ENCODE measurements around the gene KAZALD1.

Gene KAZALD1

DNA sequence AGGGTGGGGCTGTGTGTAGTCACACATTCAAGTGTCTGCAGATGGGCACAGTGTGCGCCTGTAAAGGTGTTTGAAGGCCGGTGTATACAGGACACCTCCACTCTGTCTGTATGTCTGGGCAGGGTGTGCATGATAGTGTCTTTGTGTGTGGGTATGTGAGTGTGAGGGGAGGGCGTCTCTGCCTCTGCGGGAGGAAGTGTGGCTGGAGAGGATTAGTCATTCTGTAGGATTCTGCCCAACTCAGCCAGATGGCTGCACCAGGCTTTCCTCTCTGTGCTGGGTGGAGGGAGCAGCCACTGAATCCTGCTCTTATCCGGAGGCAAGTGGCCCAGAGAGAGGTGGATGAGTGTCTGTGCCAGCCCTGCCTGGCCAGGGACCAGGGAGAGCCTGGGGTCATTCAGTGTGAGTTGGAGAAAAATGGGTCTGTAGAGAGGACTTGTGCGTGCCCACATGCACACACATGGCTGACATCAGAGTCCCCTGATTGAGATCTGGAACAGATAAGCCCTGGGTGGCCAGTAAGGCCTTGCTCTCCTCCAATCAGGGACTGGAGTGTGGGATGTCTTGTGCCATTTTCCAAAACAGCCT lies 29.1 kb upstream of the KAZALD1 start (continued):
- TF ChIP-seq, protein P1, sequence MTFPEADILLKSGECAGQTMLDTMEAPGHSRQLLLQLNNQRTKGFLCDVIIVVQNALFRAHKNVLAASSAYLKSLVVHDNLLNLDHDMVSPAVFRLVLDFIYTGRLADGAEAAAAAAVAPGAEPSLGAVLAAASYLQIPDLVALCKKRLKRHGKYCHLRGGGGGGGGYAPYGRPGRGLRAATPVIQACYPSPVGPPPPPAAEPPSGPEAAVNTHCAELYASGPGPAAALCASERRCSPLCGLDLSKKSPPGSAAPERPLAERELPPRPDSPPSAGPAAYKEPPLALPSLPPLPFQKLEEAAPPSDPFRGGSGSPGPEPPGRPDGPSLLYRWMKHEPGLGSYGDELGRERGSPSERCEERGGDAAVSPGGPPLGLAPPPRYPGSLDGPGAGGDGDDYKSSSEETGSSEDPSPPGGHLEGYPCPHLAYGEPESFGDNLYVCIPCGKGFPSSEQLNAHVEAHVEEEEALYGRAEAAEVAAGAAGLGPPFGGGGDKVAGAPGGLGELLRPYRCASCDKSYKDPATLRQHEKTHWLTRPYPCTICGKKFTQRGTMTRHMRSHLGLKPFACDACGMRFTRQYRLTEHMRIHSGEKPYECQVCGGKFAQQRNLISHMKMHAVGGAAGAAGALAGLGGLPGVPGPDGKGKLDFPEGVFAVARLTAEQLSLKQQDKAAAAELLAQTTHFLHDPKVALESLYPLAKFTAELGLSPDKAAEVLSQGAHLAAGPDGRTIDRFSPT (tag by site-specific recombination; IDR thresholded peaks at IDR 0.05) = peak; percentile 59
- TF ChIP-seq IKZF3 (tag by site-specific recombination; IDR thresholded peaks at IDR 0.05) = no peak
- TF ChIP-seq ZNF426 (tag by site-specific recombination; IDR thresholded peaks at IDR 0.05) = no peak
- TF ChIP-seq, protein P2, sequence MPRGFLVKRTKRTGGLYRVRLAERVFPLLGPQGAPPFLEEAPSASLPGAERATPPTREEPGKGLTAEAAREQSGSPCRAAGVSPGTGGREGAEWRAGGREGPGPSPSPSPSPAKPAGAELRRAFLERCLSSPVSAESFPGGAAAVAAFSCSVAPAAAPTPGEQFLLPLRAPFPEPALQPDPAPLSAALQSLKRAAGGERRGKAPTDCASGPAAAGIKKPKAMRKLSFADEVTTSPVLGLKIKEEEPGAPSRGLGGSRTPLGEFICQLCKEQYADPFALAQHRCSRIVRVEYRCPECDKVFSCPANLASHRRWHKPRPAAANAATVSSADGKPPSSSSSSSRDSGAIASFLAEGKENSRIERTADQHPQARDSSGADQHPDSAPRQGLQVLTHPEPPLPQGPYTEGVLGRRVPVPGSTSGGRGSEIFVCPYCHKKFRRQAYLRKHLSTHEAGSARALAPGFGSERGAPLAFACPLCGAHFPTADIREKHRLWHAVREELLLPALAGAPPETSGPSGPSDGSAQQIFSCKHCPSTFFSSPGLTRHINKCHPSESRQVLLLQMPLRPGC (tag by site-specific recombination; IDR thresholded peaks at IDR 0.05) = peak; percentile 99
- TF ChIP-seq ZBTB48 (tag by site-specific recombination; IDR thresholded peaks at IDR 0.05) = peak; percentile 80
- TF ChIP-seq ZBTB21 (tag by site-specific recombination; IDR thresholded peaks at IDR 0.05) = no peak
- TF ChIP-seq, protein P3, sequence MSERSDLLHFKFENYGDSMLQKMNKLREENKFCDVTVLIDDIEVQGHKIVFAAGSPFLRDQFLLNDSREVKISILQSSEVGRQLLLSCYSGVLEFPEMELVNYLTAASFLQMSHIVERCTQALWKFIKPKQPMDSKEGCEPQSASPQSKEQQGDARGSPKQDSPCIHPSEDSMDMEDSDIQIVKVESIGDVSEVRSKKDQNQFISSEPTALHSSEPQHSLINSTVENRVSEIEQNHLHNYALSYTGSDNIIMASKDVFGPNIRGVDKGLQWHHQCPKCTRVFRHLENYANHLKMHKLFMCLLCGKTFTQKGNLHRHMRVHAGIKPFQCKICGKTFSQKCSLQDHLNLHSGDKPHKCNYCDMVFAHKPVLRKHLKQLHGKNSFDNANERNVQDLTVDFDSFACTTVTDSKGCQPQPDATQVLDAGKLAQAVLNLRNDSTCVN (tag by site-specific recombination; optimal IDR thresholded peaks at IDR 0.05) = peak; percentile 1
- TF ChIP-seq ZNF624 (tag by site-specific recombination; IDR thresholded peaks at IDR 0.05) = no peak
- no peak for TF ChIP-seq ZNF561 (tag by site-specific recombination; IDR thresholded peaks at IDR 0.05; ENCODE audit: borderline replicate concordance)
- no peak for TF ChIP-seq ZNF350 (tag by site-specific recombination; IDR thresholded peaks at IDR 0.05)
- TF ChIP-seq ZSCAN16 (tag by site-specific recombination; IDR thresholded peaks at IDR 0.05) = no peak
- TF ChIP-seq, protein P4, sequence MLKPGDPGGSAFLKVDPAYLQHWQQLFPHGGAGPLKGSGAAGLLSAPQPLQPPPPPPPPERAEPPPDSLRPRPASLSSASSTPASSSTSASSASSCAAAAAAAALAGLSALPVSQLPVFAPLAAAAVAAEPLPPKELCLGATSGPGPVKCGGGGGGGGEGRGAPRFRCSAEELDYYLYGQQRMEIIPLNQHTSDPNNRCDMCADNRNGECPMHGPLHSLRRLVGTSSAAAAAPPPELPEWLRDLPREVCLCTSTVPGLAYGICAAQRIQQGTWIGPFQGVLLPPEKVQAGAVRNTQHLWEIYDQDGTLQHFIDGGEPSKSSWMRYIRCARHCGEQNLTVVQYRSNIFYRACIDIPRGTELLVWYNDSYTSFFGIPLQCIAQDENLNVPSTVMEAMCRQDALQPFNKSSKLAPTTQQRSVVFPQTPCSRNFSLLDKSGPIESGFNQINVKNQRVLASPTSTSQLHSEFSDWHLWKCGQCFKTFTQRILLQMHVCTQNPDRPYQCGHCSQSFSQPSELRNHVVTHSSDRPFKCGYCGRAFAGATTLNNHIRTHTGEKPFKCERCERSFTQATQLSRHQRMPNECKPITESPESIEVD (tag by site-specific recombination; IDR thresholded peaks at IDR 0.05) = no peak
- TF ChIP-seq, protein P5, sequence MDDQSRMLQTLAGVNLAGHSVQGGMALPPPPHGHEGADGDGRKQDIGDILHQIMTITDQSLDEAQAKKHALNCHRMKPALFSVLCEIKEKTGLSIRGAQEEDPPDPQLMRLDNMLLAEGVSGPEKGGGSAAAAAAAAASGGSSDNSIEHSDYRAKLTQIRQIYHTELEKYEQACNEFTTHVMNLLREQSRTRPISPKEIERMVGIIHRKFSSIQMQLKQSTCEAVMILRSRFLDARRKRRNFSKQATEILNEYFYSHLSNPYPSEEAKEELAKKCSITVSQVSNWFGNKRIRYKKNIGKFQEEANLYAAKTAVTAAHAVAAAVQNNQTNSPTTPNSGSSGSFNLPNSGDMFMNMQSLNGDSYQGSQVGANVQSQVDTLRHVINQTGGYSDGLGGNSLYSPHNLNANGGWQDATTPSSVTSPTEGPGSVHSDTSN (CRISPR knock-in tag; IDR thresholded peaks at IDR 0.05) = no peak
- no peak for TF ChIP-seq ZNF423 (tag by site-specific recombination; IDR thresholded peaks at IDR 0.05)
- no peak for TF ChIP-seq ZNF501 (tag by site-specific recombination; IDR thresholded peaks at IDR 0.05)
- TF ChIP-seq ZNF157 (tag by site-specific recombination; IDR thresholded peaks at IDR 0.05) = no peak
- TF ChIP-seq ZNF140 (tag by site-specific recombination; IDR thresholded peaks at IDR 0.05) = no peak
- TF ChIP-seq, protein P6, sequence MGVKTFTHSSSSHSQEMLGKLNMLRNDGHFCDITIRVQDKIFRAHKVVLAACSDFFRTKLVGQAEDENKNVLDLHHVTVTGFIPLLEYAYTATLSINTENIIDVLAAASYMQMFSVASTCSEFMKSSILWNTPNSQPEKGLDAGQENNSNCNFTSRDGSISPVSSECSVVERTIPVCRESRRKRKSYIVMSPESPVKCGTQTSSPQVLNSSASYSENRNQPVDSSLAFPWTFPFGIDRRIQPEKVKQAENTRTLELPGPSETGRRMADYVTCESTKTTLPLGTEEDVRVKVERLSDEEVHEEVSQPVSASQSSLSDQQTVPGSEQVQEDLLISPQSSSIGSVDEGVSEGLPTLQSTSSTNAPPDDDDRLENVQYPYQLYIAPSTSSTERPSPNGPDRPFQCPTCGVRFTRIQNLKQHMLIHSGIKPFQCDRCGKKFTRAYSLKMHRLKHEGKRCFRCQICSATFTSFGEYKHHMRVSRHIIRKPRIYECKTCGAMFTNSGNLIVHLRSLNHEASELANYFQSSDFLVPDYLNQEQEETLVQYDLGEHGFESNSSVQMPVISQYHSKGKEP (tag by site-specific recombination; IDR thresholded peaks at IDR 0.05) = no peak
- TF ChIP-seq ZNF629 (tag by site-specific recombination; IDR thresholded peaks at IDR 0.05) = peak; percentile 73
- no peak for TF ChIP-seq ZNF202 (tag by site-specific recombination; IDR thresholded peaks at IDR 0.05; ENCODE audit: borderline replicate concordance)
- peak; percentile 77; the same call in 1 of the 2 replicates for TF ChIP-seq ZBTB20 (tag by site-specific recombination; IDR thresholded peaks at IDR 0.05)
- peak; percentile 74 for TF ChIP-seq SP7 (tag by site-specific recombination; IDR thresholded peaks at IDR 0.05)
- TF ChIP-seq ZNF785 (tag by site-specific recombination; IDR thresholded peaks at IDR 0.05) = no peak
- TF ChIP-seq FEZF1 (tag by site-specific recombination; IDR thresholded peaks at IDR 0.05) = no peak
- peak; percentile 95 for TF ChIP-seq GLIS2 (tag by site-specific recombination; IDR thresholded peaks at IDR 0.05)
- TF ChIP-seq ZNF114 (tag by site-specific recombination; IDR thresholded peaks at IDR 0.05) = no peak
- TF ChIP-seq ZNF473 (tag by site-specific recombination; IDR thresholded peaks at IDR 0.05) = no peak
- TF ChIP-seq ZNF664 (tag by site-specific recombination; IDR thresholded peaks at IDR 0.05) = no peak
- TF ChIP-seq ZNF530 (tag by site-specific recombination; IDR thresholded peaks at IDR 0.05; ENCODE audit: low read depth) = no peak
- no peak for TF ChIP-seq ZNF555 (tag by site-specific recombination; conservative IDR thresholded peaks at IDR 0.05)
- TF ChIP-seq ZNF529 (tag by site-specific recombination; IDR thresholded peaks at IDR 0.05; ENCODE audit: insufficient replicate concordance) = no peak

All from HEK293 (cell line).